MCF 10A (cell line): ENCODE measurements around the gene PSTK. TPM values are rescaled to one million over a fixed set of nuclear protein-coding genes. Genes with fewer than 3 reads are reported as not detected.

Experiments used
- BruUV-seq: library from RNA; stranded (reverse); fragments of 400-500 nt; replicated peaks from 2 replicates; lab custom pipeline; 2021; lab: Mats Ljungman, UMichigan
- CTCF ChIA-PET: fragments of 300-600 bp; sonication (Branson Sonifier 250); formaldehyde crosslinking; extraction: SDS; loops from one replicate; lab custom pipeline; 2021; ENCODE audit warnings: antibody characterized with exemption, inconsistent platforms; lab: Yijun Ruan, JAX
- POLR2A ChIA-PET: fragments of 300-600, 350-650 bp; sonication (Branson Sonifier 250); formaldehyde crosslinking; extraction: SDS; loops from one replicate; lab custom pipeline; 2020; ENCODE audit warnings: antibody characterized with exemption, inconsistent platforms; lab: Yijun Ruan, JAX
- DNase-seq: peaks from one replicate; pipeline ENCODE4 v3.0.0-alpha.2; 2018; ENCODE audit not compliant: unreplicated experiment
- H3K27ac Mint-ChIP-seq: one replicate; pipeline ENCODE4 v1.8.0; 2022; ENCODE audit warnings: mild to moderate bottlenecking, low read depth, mixed read lengths; ENCODE audit not compliant: unreplicated experiment
- H3K27me3 Mint-ChIP-seq: one replicate; pipeline ENCODE4 v1.8.0; 2022; ENCODE audit warnings: mixed read lengths; ENCODE audit not compliant: insufficient read depth, unreplicated experiment
- H3K36me3 Mint-ChIP-seq: one replicate; pipeline ENCODE4 v1.8.0; 2022; ENCODE audit warnings: mild to moderate bottlenecking, moderate library complexity, mixed read lengths; ENCODE audit not compliant: insufficient read depth, unreplicated experiment
- H3K4me1 Mint-ChIP-seq: one replicate; pipeline ENCODE4 v1.8.0; 2022; ENCODE audit warnings: mixed read lengths; ENCODE audit not compliant: insufficient read depth, unreplicated experiment
- H3K4me3 Mint-ChIP-seq: one replicate; pipeline ENCODE4 v1.8.0; 2022; ENCODE audit warnings: mild to moderate bottlenecking, moderate library complexity, mixed read lengths; ENCODE audit not compliant: unreplicated experiment
- H3K9me3 Mint-ChIP-seq: one replicate; pipeline ENCODE4 v1.8.0; 2022; ENCODE audit warnings: mixed read lengths; ENCODE audit not compliant: unreplicated experiment
- CTCF ChIP-seq: fragments of 200-600 bp; IDR thresholded peaks from one replicate; pipeline ENCODE4 v1.8.0; 2022; ENCODE audit warnings: antibody characterized with exemption, mild to moderate bottlenecking; ENCODE audit not compliant: unreplicated experiment
- intact Hi-C: fragments of 100-400 bp; cut with micrococcal nuclease; formaldehyde crosslinking; loops from 2 replicates; pipeline ENCODE4 v1.14.1; 2022
- total RNA-seq: library from RNA; stranded (reverse); gene quantifications from 2 replicates; pipeline ENCODE4 v1.2.3, GENCODE V29; 2022

PSTK gene
- total RNA-seq, 1 experiment from 2014 or later, result 8.3 TPM

- no TSS peak for BruUV-seq
- no peaks in the 10 kb centered on the region for H3K4me1 Mint-ChIP-seq
- DNase-seq, result peak; percentile 23
- ChIA-PET CTCF (interaction anchor here (1.9 kb wide), 1 partner anchor 10 kb away, joined by 9 read pairs; the partner anchor contains the start of gene PSTK), POLR2A (interaction anchor here (0.9 to 1.9 kb wide), 5 partner anchors 9 to 18 kb away, joined by 3 to 11 read pairs (median 3); partner anchors contain the start of genes IKZF5 and PSTK)
- peak overlapping the region; percentile 14 for H3K27ac Mint-ChIP-seq
- no peak for TF ChIP-seq CTCF
- H3K27me3 Mint-ChIP-seq, result no peaks in the 10 kb centered on the region
- H3K4me3 Mint-ChIP-seq, result no peak overlapping the region
- peaks cover 40% of the 10 kb centered on the region for H3K36me3 Mint-ChIP-seq
- intact Hi-C loops, result no loop called here
- H3K9me3 Mint-ChIP-seq, result no peaks in the 10 kb centered on the region
Observed at GRCh38 chr10:122990278-122990677, 10.1 kb downstream of the PSTK start.

GRCh38 chr10:122992031-122992585 is 11.9 kb downstream of the PSTK start:
- no peaks in the 10 kb centered on the region for H3K4me1 Mint-ChIP-seq
- no peak for DNase-seq
- H3K9me3 Mint-ChIP-seq, result no peaks in the 10 kb centered on the region
- ChIA-PET POLR2A (interaction anchor here (0.9 to 2.7 kb wide), 3 partner anchors 11 to 18 kb away, joined by 3 to 12 read pairs (median 3); partner anchors contain the start of genes ACADSB and IKZF5), CTCF (interaction anchor here (1.3 to 1.4 kb wide), 2 partner anchors 10 to 12 kb away, joined by 3 to 6 read pairs; no protein-coding TSS in a partner anchor)
- intact Hi-C loops, result no loop called here
- no peak overlapping the region for H3K4me3 Mint-ChIP-seq
- H3K27me3 Mint-ChIP-seq, result no peaks in the 10 kb centered on the region
- H3K27ac Mint-ChIP-seq, result no peak overlapping the region
- no peak for TF ChIP-seq CTCF
- H3K36me3 Mint-ChIP-seq, result peaks cover 42% of the 10 kb centered on the region
- no TSS peak for BruUV-seq

GRCh38 chr10:122993797-122994336 is 13.7 kb downstream of the PSTK start:
- H3K4me3 Mint-ChIP-seq, result no peak overlapping the region
- H3K27me3 Mint-ChIP-seq, result no peaks in the 10 kb centered on the region
- H3K36me3 Mint-ChIP-seq, result peaks cover 55% of the 10 kb centered on the region
- TSS peak; percentile 8 for BruUV-seq
- H3K4me1 Mint-ChIP-seq, result peaks cover 4% of the 10 kb centered on the region
- H3K9me3 Mint-ChIP-seq, result no peaks in the 10 kb centered on the region
- TF ChIP-seq CTCF, result no peak
- H3K27ac Mint-ChIP-seq, result no peak overlapping the region
- intact Hi-C loops, result no loop called here
- no peak for DNase-seq
- ChIA-PET POLR2A (interaction anchor here (0.7 to 1.3 kb wide), 2 partner anchors 8 to 14 kb away, joined by 3 to 4 read pairs; partner anchors contain the start of gene PSTK), CTCF (interaction anchor here (1.2 kb wide), 1 partner anchor 11 kb away, joined by 5 read pairs; no protein-coding TSS in a partner anchor)

- ChIA-PET CTCF (no interaction called here), POLR2A (interaction anchor here (0.6 to 2.6 kb wide), 4 partner anchors 10 to 15 kb away, joined by 4 to 13 read pairs (median 5); partner anchors contain the start of genes ACADSB, IKZF5 and PSTK)
- H3K36me3 Mint-ChIP-seq, result peaks cover 55% of the 10 kb centered on the region
- H3K4me3 Mint-ChIP-seq, result no peak overlapping the region
- no peak for DNase-seq
- intact Hi-C loops, result no loop called here
- H3K4me1 Mint-ChIP-seq, result peaks cover 20% of the 10 kb centered on the region
- no peaks in the 10 kb centered on the region for H3K27me3 Mint-ChIP-seq
- no peaks in the 10 kb centered on the region for H3K9me3 Mint-ChIP-seq
- no peak overlapping the region for H3K27ac Mint-ChIP-seq
- no TSS peak for BruUV-seq
- no peak for TF ChIP-seq CTCF
Observed at GRCh38 chr10:122995936-122996335, 15.7 kb downstream of the PSTK start.
